GM23338 (cell line): ENCODE results near the gene EHD2. TPM values are rescaled to one million over a fixed set of nuclear protein-coding genes. Genes with fewer than 3 reads are reported as not detected.

Experiments
- ATAC-seq: fragments of 200-7000 bp; cut with Tn5 transposase; 3 replicates; pipeline ENCODE4 v1.9.1; 2020
- DNase-seq: peaks from one replicate; pipeline ENCODE4 v3.0.0-alpha.2; 2015; ENCODE audit warnings: low spot score
- H2AFZ ChIP-seq: fragments of 200-600 bp; sonication (generic); 2 replicates; pipeline ENCODE4 v1.8.0; 2016; ENCODE audit warnings: antibody characterized with exemption, mild to moderate bottlenecking, moderate library complexity
- H3F3A ChIP-seq: fragments of 200-600 bp; sonication (generic); replicated peaks from 2 replicates; pipeline ENCODE4 v1.8.0; 2017; ENCODE audit warnings: antibody characterized with exemption, mixed run types, low read depth
- H3K27ac ChIP-seq: fragments of 200-600 bp; sonication (generic); 2 replicates; pipeline ENCODE4 v1.6.1; 2016; ENCODE audit warnings: low read depth
- H3K27me3 ChIP-seq: fragments of 200-600 bp; sonication (generic); 2 replicates; pipeline ENCODE4 v1.8.0; 2016; ENCODE audit warnings: mild to moderate bottlenecking, mixed run types, moderate library complexity; ENCODE audit not compliant: insufficient read depth
- H3K36me3 ChIP-seq: fragments of 200-600 bp; sonication (generic); 2 replicates; pipeline ENCODE4 v1.8.0; 2016; ENCODE audit warnings: mild to moderate bottlenecking; ENCODE audit not compliant: insufficient read depth
- H3K4me1 ChIP-seq: fragments of 200-600 bp; sonication (generic); 2 replicates; pipeline ENCODE4 v1.8.0; 2016; ENCODE audit warnings: mild to moderate bottlenecking, moderate library complexity; ENCODE audit not compliant: insufficient read depth
- H3K4me2 ChIP-seq: fragments of 200-600 bp; sonication (generic); 2 replicates; pipeline ENCODE4 v1.7.1; 2017; ENCODE audit warnings: mixed run types
- H3K4me3 ChIP-seq: fragments of 200-600 bp; sonication (generic); 2 replicates; pipeline ENCODE4 v1.6.1; 2016; ENCODE audit warnings: mixed run types
- H3K79me2 ChIP-seq: fragments of 200-600 bp; sonication (generic); replicated peaks from 2 replicates; pipeline ENCODE4 v1.8.0; 2017; ENCODE audit warnings: mild to moderate bottlenecking; ENCODE audit not compliant: insufficient read depth
- H3K9me2 ChIP-seq: fragments of 200-600 bp; sonication (generic); 2 replicates; pipeline ENCODE4 v1.8.0; 2017; ENCODE audit not compliant: insufficient read depth
- H4K20me1 ChIP-seq: fragments of 200-600 bp; sonication (generic); replicated peaks from 2 replicates; pipeline ENCODE4 v1.8.0; 2017; ENCODE audit warnings: mild to moderate bottlenecking; ENCODE audit not compliant: insufficient read depth
- H3K27ac Mint-ChIP-seq: 2 replicates; pipeline ENCODE4 v1.8.0; 2020; ENCODE audit warnings: inconsistent platforms, mild to moderate bottlenecking, moderate library complexity, mixed read lengths
- H3K27me3 Mint-ChIP-seq: 3 replicates; pipeline ENCODE4 v1.8.0; 2022; ENCODE audit warnings: low read depth, mild to moderate bottlenecking, moderate library complexity, mixed read lengths, inconsistent platforms; ENCODE audit not compliant: insufficient read depth, poor library complexity
- H3K36me3 Mint-ChIP-seq: 3 replicates; pipeline ENCODE4 v1.8.0; 2021; ENCODE audit warnings: low read depth, mild to moderate bottlenecking, inconsistent platforms, moderate library complexity, mixed read lengths
- H3K4me1 Mint-ChIP-seq: 3 replicates; pipeline ENCODE4 v1.8.0; 2020; ENCODE audit warnings: mild to moderate bottlenecking, inconsistent platforms, mixed read lengths
- H3K4me3 Mint-ChIP-seq: 3 replicates; pipeline ENCODE4 v1.8.0; 2021; ENCODE audit warnings: moderate library complexity, mild to moderate bottlenecking, inconsistent platforms, mixed read lengths
- H3K9me3 Mint-ChIP-seq: 3 replicates; pipeline ENCODE4 v1.8.0; 2020; ENCODE audit warnings: moderate library complexity, mild to moderate bottlenecking, inconsistent platforms, mixed read lengths
- CREB1 ChIP-seq: fragments of 250-450 bp; sonication (Bioruptor Pico); IDR thresholded peaks from 2 replicates; pipeline ENCODE4 v1.5.0; 2020; ENCODE audit warnings: low read depth, mild to moderate bottlenecking, moderate library complexity
- CTCF ChIP-seq, 2 experiments: fragments of 200-600 bp in 1 of 2; sonication (generic) in 1 of 2; conservative IDR thresholded peaks; 2 replicates each; pipeline versions ENCODE4 v1.5.1 to v1.6.1; 2016 to 2017; ENCODE audit warnings: antibody characterized with exemption in 2 of 2, low read depth in 2 of 2, mild to moderate bottlenecking in 2 of 2, moderate library complexity in 1 of 2
- EZH2 ChIP-seq: fragments of 200-600 bp; sonication (generic); IDR thresholded peaks from one replicate; pipeline ENCODE4 v1.8.0; 2017; ENCODE audit warnings: antibody characterized with exemption, mild to moderate bottlenecking, low read depth; ENCODE audit not compliant: unreplicated experiment
- EZH2phosphoT487 ChIP-seq: fragments of 200-600 bp; sonication (generic); IDR thresholded peaks from one replicate; pipeline ENCODE4 v1.8.1; 2018; ENCODE audit warnings: antibody characterized with exemption; ENCODE audit not compliant: unreplicated experiment
- JUNB ChIP-seq: IDR thresholded peaks from one replicate; pipeline ENCODE4 v1.6.1; 2016; ENCODE audit warnings: antibody characterized with exemption; ENCODE audit not compliant: unreplicated experiment
- NANOG ChIP-seq: IDR thresholded peaks from 2 replicates; pipeline ENCODE4 v1.6.1; 2016; ENCODE audit warnings: antibody characterized with exemption, borderline replicate concordance
- POLR2AphosphoS5 ChIP-seq: IDR thresholded peaks from 2 replicates; pipeline ENCODE4 v1.6.1; 2016; ENCODE audit warnings: antibody characterized with exemption, low read depth
- STAT1 ChIP-seq: IDR thresholded peaks from one replicate; pipeline ENCODE4 v1.6.1; 2016; ENCODE audit warnings: antibody characterized with exemption; ENCODE audit not compliant: unreplicated experiment
- ZNF114 ChIP-seq: fragments of 250-450 bp; sonication (Bioruptor Pico); IDR thresholded peaks from 2 replicates; pipeline ENCODE4 v1.5.0; 2020; ENCODE audit warnings: mild to moderate bottlenecking, moderate library complexity
- ZNF331 ChIP-seq: fragments of 250-450 bp; sonication (Bioruptor Pico); IDR thresholded peaks from 2 replicates; pipeline ENCODE4 v1.5.0; 2020; ENCODE audit warnings: low read depth, mild to moderate bottlenecking, moderate library complexity
- ZNF462 ChIP-seq: fragments of 250-450 bp; sonication (Bioruptor Pico); IDR thresholded peaks from 2 replicates; pipeline ENCODE4 v1.5.0; 2020; ENCODE audit warnings: mild to moderate bottlenecking, moderate library complexity
- polyA plus RNA-seq: library from polyadenylated mRNA; unstranded; fragments of >200 nt; fragmentation: Nextera tagmentation; extraction: Ambion mirVana; gene quantifications from 2 replicates; pipeline ENCODE4 v1.2.1, GENCODE V29; 2016
- total RNA-seq: library from RNA; depleted of rRNA; stranded (reverse); fragments of >200 nt; shearing (Covaris generic); gene quantifications from 2 replicates; pipeline ENCODE4 v1.2.3, GENCODE V29; 2014
- TF ChIP-seq, protein P1 (sequence below): IDR thresholded peaks from one replicate; pipeline ENCODE4 v1.6.1; 2018; ENCODE audit warnings: antibody characterized with exemption; ENCODE audit not compliant: unreplicated experiment
- TF ChIP-seq, protein P2 (sequence below): IDR thresholded peaks from 2 replicates; pipeline ENCODE4 v1.6.1; 2016; ENCODE audit warnings: antibody characterized with exemption

Gene EHD2
- total and polyA plus RNA-seq, 2 experiments from 2014 or later, result 6.6 to 10.8 TPM

DNA sequence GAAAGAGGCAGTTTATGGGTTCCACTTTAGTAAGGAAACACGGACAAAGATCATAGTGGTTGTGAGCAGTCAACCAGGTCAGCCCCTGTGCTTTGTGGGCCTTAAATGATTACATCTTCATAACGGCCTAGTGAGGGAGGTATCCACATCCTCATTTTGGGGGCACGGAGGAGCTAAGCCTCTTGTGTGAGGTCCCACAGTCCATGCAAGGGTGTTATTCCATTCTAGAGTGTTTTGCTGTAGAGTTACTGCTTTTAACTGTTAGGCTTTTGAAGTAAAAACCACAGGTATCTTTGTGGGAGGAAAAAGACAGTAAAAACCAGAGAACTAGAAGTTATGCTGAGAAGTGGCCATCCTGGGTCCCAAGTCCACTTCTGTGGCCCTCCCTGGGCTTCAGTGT, 36.1 kb downstream of the EHD2 start (continued):
- TF ChIP-seq EZH2, result no peak
- no peak for TF ChIP-seq EZH2phosphoT487
- TF ChIP-seq POLR2AphosphoS5, result no peak

DNA sequence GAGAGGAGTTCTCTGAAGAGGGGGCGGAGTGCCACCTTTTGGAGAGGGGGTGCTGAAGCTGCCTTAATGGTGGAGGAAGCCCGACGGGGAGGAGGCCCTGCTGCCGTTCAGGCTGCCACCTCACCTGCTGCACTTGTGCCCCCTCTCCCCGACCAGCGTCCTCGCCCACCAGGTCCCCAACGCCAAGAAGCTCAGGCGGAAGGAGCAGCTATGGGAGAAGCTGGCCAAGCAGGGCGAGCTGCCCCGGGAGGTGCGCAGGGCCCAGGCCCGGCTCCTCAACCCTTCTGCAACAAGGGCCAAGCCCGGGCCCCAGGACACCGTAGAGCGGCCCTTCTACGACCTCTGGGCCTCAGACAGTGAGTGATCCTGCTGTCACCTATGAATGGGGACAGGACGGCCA, 37.5 kb downstream of the EHD2 start:
- H4K20me1 ChIP-seq, result peaks cover 15% of the 10 kb centered on the region
- ATAC-seq, result no peak
- peaks cover 5% of the 10 kb centered on the region; the same call in 2 of the 3 replicates for H3K4me1 Mint-ChIP-seq

More for the DNA sequence above, 37.5 kb downstream of the EHD2 start:
- Histone ChIP-seq H3K79me2 (peaks cover 35% of the 10 kb centered on the region), H3K27me3 (no peaks in the 10 kb centered on the region), H3K4me3 (no peak overlapping the region), H3F3A (peaks cover 11% of the 10 kb centered on the region; the same call in 1 of the 2 replicates), H3K4me1 (peaks cover 8% of the 10 kb centered on the region; the same call in 1 of the 2 replicates), H3K36me3 (peaks cover 42% of the 10 kb centered on the region), H2AFZ (no peak overlapping the region), H3K4me2 (no peak overlapping the region), H3K9me2 (no peaks in the 10 kb centered on the region), H3K27ac (no peak overlapping the region)
- no peak overlapping the region for H3K4me3 Mint-ChIP-seq
- peaks cover 5% of the 10 kb centered on the region for H3K27me3 Mint-ChIP-seq
- no peaks in the 10 kb centered on the region for H3K9me3 Mint-ChIP-seq
- DNase-seq, result no peak
- no peak overlapping the region for H3K27ac Mint-ChIP-seq
- TF ChIP-seq, protein P1, sequence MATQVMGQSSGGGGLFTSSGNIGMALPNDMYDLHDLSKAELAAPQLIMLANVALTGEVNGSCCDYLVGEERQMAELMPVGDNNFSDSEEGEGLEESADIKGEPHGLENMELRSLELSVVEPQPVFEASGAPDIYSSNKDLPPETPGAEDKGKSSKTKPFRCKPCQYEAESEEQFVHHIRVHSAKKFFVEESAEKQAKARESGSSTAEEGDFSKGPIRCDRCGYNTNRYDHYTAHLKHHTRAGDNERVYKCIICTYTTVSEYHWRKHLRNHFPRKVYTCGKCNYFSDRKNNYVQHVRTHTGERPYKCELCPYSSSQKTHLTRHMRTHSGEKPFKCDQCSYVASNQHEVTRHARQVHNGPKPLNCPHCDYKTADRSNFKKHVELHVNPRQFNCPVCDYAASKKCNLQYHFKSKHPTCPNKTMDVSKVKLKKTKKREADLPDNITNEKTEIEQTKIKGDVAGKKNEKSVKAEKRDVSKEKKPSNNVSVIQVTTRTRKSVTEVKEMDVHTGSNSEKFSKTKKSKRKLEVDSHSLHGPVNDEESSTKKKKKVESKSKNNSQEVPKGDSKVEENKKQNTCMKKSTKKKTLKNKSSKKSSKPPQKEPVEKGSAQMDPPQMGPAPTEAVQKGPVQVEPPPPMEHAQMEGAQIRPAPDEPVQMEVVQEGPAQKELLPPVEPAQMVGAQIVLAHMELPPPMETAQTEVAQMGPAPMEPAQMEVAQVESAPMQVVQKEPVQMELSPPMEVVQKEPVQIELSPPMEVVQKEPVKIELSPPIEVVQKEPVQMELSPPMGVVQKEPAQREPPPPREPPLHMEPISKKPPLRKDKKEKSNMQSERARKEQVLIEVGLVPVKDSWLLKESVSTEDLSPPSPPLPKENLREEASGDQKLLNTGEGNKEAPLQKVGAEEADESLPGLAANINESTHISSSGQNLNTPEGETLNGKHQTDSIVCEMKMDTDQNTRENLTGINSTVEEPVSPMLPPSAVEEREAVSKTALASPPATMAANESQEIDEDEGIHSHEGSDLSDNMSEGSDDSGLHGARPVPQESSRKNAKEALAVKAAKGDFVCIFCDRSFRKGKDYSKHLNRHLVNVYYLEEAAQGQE, result no peak
- TF ChIP-seq CTCF (conservative IDR thresholded peaks at IDR 0.05; ENCODE audit: low read depth in 2 of 2) (no peak), ZNF331 (no peak), ZNF462 (CRISPR knock-in tag) (no peak), POLR2AphosphoS5 (no peak), CREB1 (CRISPR knock-in tag) (no peak), NANOG (no peak), ZNF114 (CRISPR knock-in tag) (no peak), EZH2phosphoT487 (no peak), STAT1 (no peak), EZH2 (no peak), JUNB (no peak)
- TF ChIP-seq, protein P2, sequence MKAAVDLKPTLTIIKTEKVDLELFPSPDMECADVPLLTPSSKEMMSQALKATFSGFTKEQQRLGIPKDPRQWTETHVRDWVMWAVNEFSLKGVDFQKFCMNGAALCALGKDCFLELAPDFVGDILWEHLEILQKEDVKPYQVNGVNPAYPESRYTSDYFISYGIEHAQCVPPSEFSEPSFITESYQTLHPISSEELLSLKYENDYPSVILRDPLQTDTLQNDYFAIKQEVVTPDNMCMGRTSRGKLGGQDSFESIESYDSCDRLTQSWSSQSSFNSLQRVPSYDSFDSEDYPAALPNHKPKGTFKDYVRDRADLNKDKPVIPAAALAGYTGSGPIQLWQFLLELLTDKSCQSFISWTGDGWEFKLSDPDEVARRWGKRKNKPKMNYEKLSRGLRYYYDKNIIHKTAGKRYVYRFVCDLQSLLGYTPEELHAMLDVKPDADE, result no peak
- H3K36me3 Mint-ChIP-seq, result peaks cover 72% of the 10 kb centered on the region
